ENCODE results near the gene BTBD7. TPM values are rescaled to one million over a fixed set of nuclear protein-coding genes. Genes with fewer than 3 reads are reported as not detected.

Gene BTBD7
- total RNA-seq, 1 experiment from 2014 or later: 24.7 TPM

DNA sequence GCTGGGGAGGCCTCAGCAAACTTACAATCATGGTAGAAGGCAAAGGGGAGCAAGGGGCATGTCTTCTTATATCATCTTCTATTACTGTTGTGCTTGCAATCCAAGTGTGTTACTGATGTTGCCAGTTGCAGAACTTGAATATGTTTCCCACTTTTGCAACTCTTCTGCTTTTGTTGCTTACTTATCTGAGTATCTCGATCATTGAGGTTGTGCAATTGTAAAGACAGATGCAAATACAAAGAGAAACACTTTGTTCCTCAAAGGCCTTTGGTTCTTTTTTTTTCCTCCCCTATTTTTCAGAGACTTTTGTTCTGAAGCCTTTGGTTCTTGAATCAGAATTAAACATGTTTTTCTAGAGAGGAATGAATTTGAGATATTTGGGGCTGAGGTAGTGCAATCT is 10.4 kb upstream of the BTBD7 start:
- CTCF ChIA-PET: interaction anchor here (0.7 kb wide), 1 partner anchor 192 kb away, joined by 5 read pairs; no protein-coding TSS in a partner anchor
- TF ChIP-seq, protein P1, sequence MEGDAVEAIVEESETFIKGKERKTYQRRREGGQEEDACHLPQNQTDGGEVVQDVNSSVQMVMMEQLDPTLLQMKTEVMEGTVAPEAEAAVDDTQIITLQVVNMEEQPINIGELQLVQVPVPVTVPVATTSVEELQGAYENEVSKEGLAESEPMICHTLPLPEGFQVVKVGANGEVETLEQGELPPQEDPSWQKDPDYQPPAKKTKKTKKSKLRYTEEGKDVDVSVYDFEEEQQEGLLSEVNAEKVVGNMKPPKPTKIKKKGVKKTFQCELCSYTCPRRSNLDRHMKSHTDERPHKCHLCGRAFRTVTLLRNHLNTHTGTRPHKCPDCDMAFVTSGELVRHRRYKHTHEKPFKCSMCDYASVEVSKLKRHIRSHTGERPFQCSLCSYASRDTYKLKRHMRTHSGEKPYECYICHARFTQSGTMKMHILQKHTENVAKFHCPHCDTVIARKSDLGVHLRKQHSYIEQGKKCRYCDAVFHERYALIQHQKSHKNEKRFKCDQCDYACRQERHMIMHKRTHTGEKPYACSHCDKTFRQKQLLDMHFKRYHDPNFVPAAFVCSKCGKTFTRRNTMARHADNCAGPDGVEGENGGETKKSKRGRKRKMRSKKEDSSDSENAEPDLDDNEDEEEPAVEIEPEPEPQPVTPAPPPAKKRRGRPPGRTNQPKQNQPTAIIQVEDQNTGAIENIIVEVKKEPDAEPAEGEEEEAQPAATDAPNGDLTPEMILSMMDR (IDR thresholded peaks at IDR 0.05): no peak
- TF ChIP-seq TCF7L2 (IDR thresholded peaks at IDR 0.05; ENCODE audit: low read depth, low read length): no peak
- TF ChIP-seq, protein P2, sequence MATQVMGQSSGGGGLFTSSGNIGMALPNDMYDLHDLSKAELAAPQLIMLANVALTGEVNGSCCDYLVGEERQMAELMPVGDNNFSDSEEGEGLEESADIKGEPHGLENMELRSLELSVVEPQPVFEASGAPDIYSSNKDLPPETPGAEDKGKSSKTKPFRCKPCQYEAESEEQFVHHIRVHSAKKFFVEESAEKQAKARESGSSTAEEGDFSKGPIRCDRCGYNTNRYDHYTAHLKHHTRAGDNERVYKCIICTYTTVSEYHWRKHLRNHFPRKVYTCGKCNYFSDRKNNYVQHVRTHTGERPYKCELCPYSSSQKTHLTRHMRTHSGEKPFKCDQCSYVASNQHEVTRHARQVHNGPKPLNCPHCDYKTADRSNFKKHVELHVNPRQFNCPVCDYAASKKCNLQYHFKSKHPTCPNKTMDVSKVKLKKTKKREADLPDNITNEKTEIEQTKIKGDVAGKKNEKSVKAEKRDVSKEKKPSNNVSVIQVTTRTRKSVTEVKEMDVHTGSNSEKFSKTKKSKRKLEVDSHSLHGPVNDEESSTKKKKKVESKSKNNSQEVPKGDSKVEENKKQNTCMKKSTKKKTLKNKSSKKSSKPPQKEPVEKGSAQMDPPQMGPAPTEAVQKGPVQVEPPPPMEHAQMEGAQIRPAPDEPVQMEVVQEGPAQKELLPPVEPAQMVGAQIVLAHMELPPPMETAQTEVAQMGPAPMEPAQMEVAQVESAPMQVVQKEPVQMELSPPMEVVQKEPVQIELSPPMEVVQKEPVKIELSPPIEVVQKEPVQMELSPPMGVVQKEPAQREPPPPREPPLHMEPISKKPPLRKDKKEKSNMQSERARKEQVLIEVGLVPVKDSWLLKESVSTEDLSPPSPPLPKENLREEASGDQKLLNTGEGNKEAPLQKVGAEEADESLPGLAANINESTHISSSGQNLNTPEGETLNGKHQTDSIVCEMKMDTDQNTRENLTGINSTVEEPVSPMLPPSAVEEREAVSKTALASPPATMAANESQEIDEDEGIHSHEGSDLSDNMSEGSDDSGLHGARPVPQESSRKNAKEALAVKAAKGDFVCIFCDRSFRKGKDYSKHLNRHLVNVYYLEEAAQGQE (IDR thresholded peaks at IDR 0.05; ENCODE audit: insufficient read depth in 1 of 2, low read depth in 2 of 2, low read length in 1 of 2): no peak
- no peak for TF ChIP-seq POLR2AphosphoS5 (IDR thresholded peaks at IDR 0.05; ENCODE audit: low read depth, low read length)
- TF ChIP-seq SIN3A (IDR thresholded peaks at IDR 0.05; ENCODE audit: borderline replicate concordance, insufficient read depth, low read depth, low read length): no peak
- in situ Hi-C loops (cut with HindIII; ENCODE audit: low pct_unique_long_range_greater_than_20kb, low sequenced_read_pairs): no loop called here
- H3K4me1 ChIP-seq (ENCODE audit: control insufficient read depth, insufficient read depth, low read length): no peaks in the 10 kb centered on the region
- H3K27ac ChIP-seq (ENCODE audit: low read length): no peak overlapping the region
- ATAC-seq (no peak), DNase-seq (ENCODE audit: low read depth, low spot score) (no peak)
- no peak overlapping the region for H3K4me3 ChIP-seq (ENCODE audit: low read depth in 2 of 2, low read length in 2 of 2)
- POLR2A ChIA-PET: interaction anchor here (0.6 kb wide), 1 partner anchor 31 kb away, joined by 3 read pairs; no protein-coding TSS in a partner anchor
- no peaks in the 10 kb centered on the region for H3K36me3 ChIP-seq (ENCODE audit: control insufficient read depth, insufficient read depth, low read length)
- no peaks in the 10 kb centered on the region for H3K27me3 ChIP-seq (ENCODE audit: control insufficient read depth, insufficient read depth, low read length)
- no peaks in the 10 kb centered on the region for H3K9me3 ChIP-seq (ENCODE audit: control insufficient read depth, insufficient read depth, low read depth, low read length)
- BruUV-seq (replicated peaks): no TSS peak
- intact Hi-C loops (cut with micrococcal nuclease; ENCODE audit: unreplicated experiment): no loop called here

- Histone ChIP-seq H3K36me3 (ENCODE audit: control insufficient read depth, insufficient read depth, low read length) (no peaks in the 10 kb centered on the region), H3K9me3 (ENCODE audit: control insufficient read depth, insufficient read depth, low read depth, low read length) (no peaks in the 10 kb centered on the region), H3K4me1 (ENCODE audit: control insufficient read depth, insufficient read depth, low read length) (peaks cover 9% of the 10 kb centered on the region), H3K27me3 (ENCODE audit: control insufficient read depth, insufficient read depth, low read length) (no peaks in the 10 kb centered on the region), H3K27ac (ENCODE audit: low read length) (no peak overlapping the region), H3K4me3 (ENCODE audit: low read depth in 2 of 2, low read length in 2 of 2) (no peak overlapping the region)
- in situ Hi-C loops (cut with HindIII; ENCODE audit: low pct_unique_long_range_greater_than_20kb, low sequenced_read_pairs) (no loop called here), intact Hi-C loops (cut with micrococcal nuclease; ENCODE audit: unreplicated experiment) (no loop called here)
- no peak for ATAC-seq
- CTCF ChIA-PET: no interaction called here
- no TSS peak for BruUV-seq (replicated peaks)
- TF ChIP-seq TCF7L2 (IDR thresholded peaks at IDR 0.05; ENCODE audit: low read depth, low read length) (no peak), SIN3A (IDR thresholded peaks at IDR 0.05; ENCODE audit: borderline replicate concordance, insufficient read depth, low read depth, low read length) (no peak)
- no peak for DNase-seq (ENCODE audit: low read depth, low spot score)
- POLR2A ChIA-PET: no interaction called here
Measured at GRCh38 chr14:93337884-93338283, 5.0 kb upstream of the BTBD7 start.

DNA sequence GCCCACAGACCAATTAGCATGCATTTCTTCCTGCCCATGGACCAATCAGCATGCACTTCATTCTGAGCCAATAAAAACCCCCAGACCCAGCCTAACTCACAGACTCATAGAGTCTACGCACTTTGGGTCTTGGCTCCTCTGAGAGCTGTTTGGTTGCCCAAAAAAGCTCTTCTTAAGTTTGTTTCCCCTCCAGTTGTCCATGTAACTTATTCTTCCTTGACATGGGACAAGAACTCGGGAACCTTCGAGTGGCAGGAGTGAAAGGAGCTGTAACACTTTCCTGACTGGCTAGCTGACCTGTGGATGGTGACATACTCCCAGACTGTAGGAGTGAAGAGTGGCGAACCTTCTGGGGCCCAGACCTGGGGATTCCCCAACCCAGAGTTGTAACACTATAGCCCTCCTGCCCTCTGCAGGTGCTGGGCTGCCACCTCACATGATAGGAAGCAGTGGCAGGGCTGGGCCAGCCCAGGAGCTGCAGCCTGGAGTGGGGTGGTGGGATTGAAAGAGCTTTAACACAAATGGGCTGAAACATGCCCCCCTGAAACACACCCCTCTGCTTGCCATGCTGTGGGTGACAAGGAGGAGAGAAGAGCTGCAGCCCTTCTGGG is 4.4 kb upstream of the BTBD7 start:
- Histone ChIP-seq H3K9me3 (ENCODE audit: control insufficient read depth, insufficient read depth, low read depth, low read length) (no peaks in the 10 kb centered on the region), H3K27me3 (ENCODE audit: control insufficient read depth, insufficient read depth, low read length) (no peaks in the 10 kb centered on the region), H3K27ac (ENCODE audit: low read length) (no peak overlapping the region), H3K4me3 (ENCODE audit: low read depth in 2 of 2, low read length in 2 of 2) (no peak overlapping the region), H3K36me3 (ENCODE audit: control insufficient read depth, insufficient read depth, low read length) (no peaks in the 10 kb centered on the region; the same call in 1 of the 2 replicates), H3K4me1 (ENCODE audit: control insufficient read depth, insufficient read depth, low read length) (peaks cover 9% of the 10 kb centered on the region)
- BruUV-seq (replicated peaks): no TSS peak
- ChIA-PET POLR2A (no interaction called here), CTCF (no interaction called here)
- DNase-seq (ENCODE audit: low read depth, low spot score): no peak
- intact Hi-C loops (cut with micrococcal nuclease; ENCODE audit: unreplicated experiment): no loop called here
- ATAC-seq: no peak
- TF ChIP-seq, protein P2 (IDR thresholded peaks at IDR 0.05; ENCODE audit: insufficient read depth in 1 of 2, low read depth in 2 of 2, low read length in 1 of 2): no peak
- TF ChIP-seq, protein P1 (IDR thresholded peaks at IDR 0.05): no peak
- TF ChIP-seq SIN3A (IDR thresholded peaks at IDR 0.05; ENCODE audit: borderline replicate concordance, insufficient read depth, low read depth, low read length): no peak
- TF ChIP-seq POLR2AphosphoS5 (IDR thresholded peaks at IDR 0.05; ENCODE audit: low read depth, low read length): no peak
- no peak for TF ChIP-seq TCF7L2 (IDR thresholded peaks at IDR 0.05; ENCODE audit: low read depth, low read length)
- in situ Hi-C loops (cut with HindIII; ENCODE audit: low pct_unique_long_range_greater_than_20kb, low sequenced_read_pairs): no loop called here

Data from Panc1 (cell line).